ENCODE results near the gene SVIL.
A peak's percentile ranks its signal among the peaks of the same experiment; 100 is the strongest.
"Not testable (repeated sequence)": the region's sequence is repeated elsewhere in the genome, so short reads cannot be mapped to it uniquely, and the experiment has no call there.

SVIL gene

GRCh38 chr10:29455095-29455494, 179.7 kb downstream of the SVIL start:
- DNase-seq (ENCODE audit: low spot score) = no peak

GRCh38 chr10:29454250-29454649, 180.5 kb downstream of the SVIL start:
- no peak for DNase-seq (ENCODE audit: low spot score)

GRCh38 chr10:29452546-29452945, 182.2 kb downstream of the SVIL start:
- no peak for DNase-seq (ENCODE audit: low spot score)

- no peak for DNase-seq (ENCODE audit: low spot score)
Observed at GRCh38 chr10:29451946-29452345, 182.8 kb downstream of the SVIL start.

- DNase-seq (ENCODE audit: low spot score) = no peak
Observed at GRCh38 chr10:29450405-29450804, 184.4 kb downstream of the SVIL start.

- DNase-seq (ENCODE audit: low spot score) = peak; percentile 60
Observed at GRCh38 chr10:29448756-29449592, 185.8 kb downstream of the SVIL start.

- no peak for DNase-seq (ENCODE audit: low spot score)
Observed at GRCh38 chr10:29448125-29448524, 186.6 kb downstream of the SVIL start.

- DNase-seq (ENCODE audit: low spot score) = no peak
Observed at GRCh38 chr10:29446327-29446726, 188.4 kb downstream of the SVIL start.

- DNase-seq (ENCODE audit: low spot score) = no peak
Observed at GRCh38 chr10:29443745-29444523, 190.8 kb downstream of the SVIL start.

- DNase-seq (ENCODE audit: low spot score) = no peak
Observed at GRCh38 chr10:29440981-29441380, 193.8 kb downstream of the SVIL start.

- not testable (repeated sequence) for DNase-seq (ENCODE audit: low spot score)
Observed at GRCh38 chr10:29439005-29439404, 195.8 kb downstream of the SVIL start.

- DNase-seq (ENCODE audit: low spot score) = no peak
Observed at GRCh38 chr10:29438271-29438670, 196.5 kb downstream of the SVIL start.

- no peak for DNase-seq (ENCODE audit: low spot score)
Observed at GRCh38 chr10:29437871-29438270, 196.9 kb downstream of the SVIL start.

GRCh38 chr10:29435809-29436501, 198.8 kb downstream of the SVIL start:
- peak; percentile 69 for DNase-seq (ENCODE audit: low spot score)

- DNase-seq (ENCODE audit: low spot score) = no peak
Observed at GRCh38 chr10:29434111-29434510, 200.7 kb downstream of the SVIL start.

- DNase-seq (ENCODE audit: low spot score) = no peak
Observed at GRCh38 chr10:29431711-29432110, 203.1 kb downstream of the SVIL start.

- peak; percentile 28 for DNase-seq (ENCODE audit: low spot score)
Observed at GRCh38 chr10:29430101-29430500, 204.7 kb downstream of the SVIL start.

GRCh38 chr10:29428486-29428885, 206.3 kb downstream of the SVIL start:
- DNase-seq (ENCODE audit: low spot score) = no peak

GRCh38 chr10:29427667-29428066, 207.1 kb downstream of the SVIL start:
- DNase-seq (ENCODE audit: low spot score) = no peak

GRCh38 chr10:29426420-29426819, 208.4 kb downstream of the SVIL start:
- no peak for DNase-seq (ENCODE audit: low spot score)

- DNase-seq (ENCODE audit: low spot score) = no peak
Observed at GRCh38 chr10:29424017-29424416, 210.8 kb downstream of the SVIL start.

GRCh38 chr10:29420744-29421143, 214.0 kb downstream of the SVIL start:
- DNase-seq (ENCODE audit: low spot score) = no peak

GRCh38 chr10:29417324-29417723, 217.4 kb downstream of the SVIL start:
- no peak for DNase-seq (ENCODE audit: low spot score)

All from AG08395 (cell line).